OCI-M1 (cell line): ENCODE data around the gene SEC31A.

ENCODE experiments used
- DNase-seq: peaks from one replicate; lab custom pipeline; 2025; lab: John Stamatoyannopoulos, UW

SEC31A gene

DNA sequence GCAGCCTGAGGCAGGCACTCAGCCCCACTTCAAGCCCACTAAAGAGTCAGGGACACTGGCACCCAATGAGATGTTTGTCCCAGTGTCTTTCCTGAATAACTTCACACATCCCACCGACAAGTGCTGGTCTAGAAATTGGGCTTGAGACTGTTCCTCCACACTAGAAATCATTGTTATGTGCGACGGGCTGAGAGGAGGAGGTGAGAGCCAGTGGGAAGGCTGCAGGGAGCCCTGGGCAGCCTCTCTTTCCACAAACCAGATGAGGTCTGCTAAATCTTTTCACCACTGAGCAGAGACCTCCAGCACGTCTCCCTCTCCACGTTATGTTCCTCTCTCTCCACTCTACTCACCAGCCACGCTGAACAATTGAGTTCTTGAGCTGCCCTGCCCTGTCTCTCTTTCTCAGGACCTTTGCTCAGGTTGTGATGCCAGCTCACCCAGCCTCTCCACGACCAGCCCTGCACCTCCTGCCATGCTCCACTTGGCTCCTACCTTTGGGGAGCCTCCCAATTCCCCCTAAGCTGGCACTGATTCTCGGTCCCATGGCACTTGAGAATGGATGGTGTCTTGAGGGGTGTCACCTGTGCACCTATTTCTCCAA lies 100.8 kb downstream of the SEC31A start:
- DNase-seq = no peak

DNA sequence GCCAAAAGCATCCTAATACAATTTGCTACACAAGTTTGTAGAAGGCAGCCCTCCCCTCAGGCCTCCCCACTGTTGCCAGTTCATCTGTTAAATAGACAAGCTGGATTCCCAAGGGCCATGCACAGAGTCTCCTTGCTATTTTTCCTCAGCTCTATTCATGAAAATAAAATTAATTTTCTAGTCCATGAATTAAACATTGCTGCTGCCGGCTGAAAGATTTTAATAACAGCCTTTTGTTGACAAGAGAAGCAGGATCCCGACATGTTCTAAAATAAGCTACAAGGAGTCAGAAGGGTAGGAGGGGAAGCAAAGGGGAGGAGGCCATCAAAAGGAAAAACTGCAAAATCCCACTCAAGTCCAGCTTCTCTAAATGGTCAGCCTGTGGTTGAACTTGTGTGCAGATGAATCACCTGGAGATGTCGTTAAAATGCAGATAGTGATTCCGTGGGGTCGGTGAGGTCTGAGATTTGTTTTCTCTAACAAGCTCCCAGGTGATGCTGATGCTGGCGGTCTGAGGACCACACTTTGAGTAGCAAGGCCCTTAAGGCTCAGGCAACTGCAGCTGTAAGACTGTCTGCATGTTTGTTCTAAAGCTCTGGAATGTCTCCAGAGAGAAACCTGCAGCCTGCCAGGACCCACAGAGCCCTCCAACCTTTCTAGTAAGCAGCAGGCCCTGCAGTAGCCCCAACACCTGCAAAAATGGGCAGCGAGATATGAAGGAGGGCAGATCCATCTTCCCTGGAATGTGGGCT lies 101.8 kb downstream of the SEC31A start:
- no peak for DNase-seq

GRCh38 chr4:82787342-82787741 lies 103.6 kb downstream of the SEC31A start:
- DNase-seq = no peak

- DNase-seq = no peak
Measured at GRCh38 chr4:82786828-82787227, 104.1 kb downstream of the SEC31A start.

- DNase-seq = peak; percentile 14
Measured at GRCh38 chr4:82785611-82786400, 105.1 kb downstream of the SEC31A start.

DNA sequence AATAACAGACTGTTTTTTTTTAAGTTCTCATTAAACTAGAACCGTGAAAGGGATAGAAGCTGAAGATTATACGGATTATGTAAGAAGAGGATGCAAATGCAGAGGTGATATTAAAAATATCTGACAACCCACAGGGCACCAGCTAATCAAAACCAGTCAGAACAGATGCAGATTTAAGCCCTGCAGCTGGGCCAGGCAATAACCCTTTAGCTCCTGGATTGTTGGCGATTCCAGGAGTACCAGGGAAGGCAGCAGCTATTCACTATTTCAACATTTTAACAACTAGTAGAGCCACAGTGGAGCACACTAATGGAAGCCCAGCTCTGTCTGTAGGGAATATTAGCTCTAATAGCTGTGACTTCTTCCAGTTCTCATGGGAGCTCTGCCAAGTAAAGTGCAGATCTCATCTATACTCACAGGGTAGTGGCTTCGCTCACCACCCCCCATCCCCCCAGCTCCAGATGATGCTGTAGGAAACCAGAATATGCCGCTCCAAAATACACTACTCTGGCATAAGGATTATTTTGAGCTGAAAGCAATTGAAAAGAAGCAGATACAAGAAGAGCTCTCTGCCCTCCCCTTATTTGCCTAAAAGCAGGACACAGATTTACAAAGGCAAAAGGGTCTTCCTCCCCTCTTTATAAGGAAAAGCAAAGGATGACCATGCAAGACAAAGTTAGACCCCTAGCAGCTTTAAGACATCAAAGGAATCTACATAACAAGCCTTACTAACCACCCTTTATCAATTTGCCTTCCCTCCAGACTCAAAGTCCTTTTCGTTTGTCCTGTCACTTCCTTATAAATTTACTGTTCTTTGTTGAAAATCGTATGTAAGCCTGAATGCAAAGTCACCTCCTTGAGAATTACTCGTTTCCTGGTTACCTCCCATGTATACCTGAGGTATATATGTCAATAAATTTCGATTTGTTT lies 106.0 kb downstream of the SEC31A start:
- DNase-seq = peak; percentile 16

GRCh38 chr4:82782626-82783345 lies 108.2 kb downstream of the SEC31A start:
- no peak for DNase-seq

- DNase-seq = peak; percentile 54
Measured at GRCh38 chr4:82780752-82781231, 110.2 kb downstream of the SEC31A start.

GRCh38 chr4:82780170-82780751 lies 110.7 kb downstream of the SEC31A start:
- no peak for DNase-seq

GRCh38 chr4:82779032-82779431 lies 111.9 kb downstream of the SEC31A start:
- DNase-seq = no peak

GRCh38 chr4:82777857-82778525 lies 113.0 kb downstream of the SEC31A start:
- no peak for DNase-seq

DNA sequence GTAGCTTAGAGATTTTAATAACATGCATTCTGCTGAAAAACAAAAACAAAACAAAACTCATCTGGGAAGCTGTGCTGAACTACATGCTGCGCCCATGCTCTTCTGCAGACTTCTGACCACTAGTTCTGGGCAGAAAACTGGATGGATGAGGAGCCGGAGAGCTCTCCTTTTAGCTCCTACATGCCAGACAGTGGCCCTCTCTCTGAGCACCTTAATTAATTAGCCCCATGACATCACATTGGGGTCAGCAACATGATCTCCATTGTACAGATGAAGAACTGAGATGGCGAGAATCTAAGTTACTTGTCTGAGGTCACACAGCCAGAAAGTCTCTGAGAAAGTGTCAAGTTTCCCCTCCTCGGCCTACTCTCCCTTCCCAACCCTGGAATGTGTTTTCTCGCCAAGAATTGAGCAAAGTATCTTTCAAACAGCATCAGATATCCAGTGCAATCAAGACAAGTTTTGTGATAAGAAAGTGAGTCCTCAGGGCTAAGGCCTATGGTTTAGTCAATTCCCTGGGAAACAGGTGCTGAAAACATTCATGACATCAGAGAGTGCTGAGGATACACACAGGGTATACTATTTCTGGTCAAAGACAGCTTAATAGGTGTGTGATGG lies 113.9 kb downstream of the SEC31A start:
- DNase-seq = no peak

DNA sequence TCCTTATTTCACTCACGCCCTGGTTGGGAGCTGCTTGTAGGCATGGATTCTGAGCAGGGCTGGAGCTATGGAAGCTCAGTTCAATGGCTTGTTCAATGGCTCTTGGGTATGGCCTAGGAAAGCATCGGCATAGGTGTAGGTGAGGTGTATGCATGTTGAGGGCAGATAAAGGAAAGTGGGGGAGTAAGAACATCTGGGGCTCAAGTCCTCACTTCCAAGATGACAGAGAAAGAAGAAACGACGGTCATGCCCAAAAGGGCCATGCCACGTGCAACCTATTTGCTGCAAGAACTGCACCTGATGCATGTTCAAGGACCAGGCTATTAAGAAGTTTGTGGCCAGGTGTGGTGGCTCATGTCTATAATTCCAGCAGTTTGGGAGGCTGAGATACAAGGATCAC lies 115.7 kb downstream of the SEC31A start:
- DNase-seq = no peak

GRCh38 chr4:82774711-82775171 lies 116.2 kb downstream of the SEC31A start:
- no peak for DNase-seq

DNA sequence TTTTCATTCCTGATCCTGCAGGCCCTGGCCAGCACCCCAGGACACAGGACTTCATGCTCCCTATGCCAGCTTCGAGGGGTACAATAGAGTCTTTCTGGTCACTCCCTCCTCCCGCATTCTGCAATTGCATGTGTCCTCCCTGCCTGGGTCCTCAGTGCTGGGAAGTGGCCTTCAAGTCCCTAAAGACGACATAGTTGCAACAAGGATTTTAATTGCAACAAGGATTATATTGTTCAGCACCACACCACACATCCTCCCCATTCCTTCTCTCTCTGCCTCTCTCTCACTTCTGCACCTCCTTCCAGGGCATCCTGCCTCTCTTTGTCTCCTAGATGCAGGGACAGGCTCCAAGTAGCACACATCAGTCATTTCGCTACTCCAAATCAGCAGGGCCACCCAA lies 117.9 kb downstream of the SEC31A start:
- no peak for DNase-seq

- DNase-seq = no peak
Measured at GRCh38 chr4:82770607-82771006, 120.3 kb downstream of the SEC31A start.
